Subcutaneous adipose tissue (tissue), 4 donors: ENCODE measurements around the gene ADAP1. TPM values are rescaled to one million over a fixed set of nuclear protein-coding genes. Genes with fewer than 3 reads are reported as not detected.

Experiments used
- total RNA-seq, 4 donors: library from RNA; depleted of rRNA; stranded (reverse); fragments of >200 nt; gene quantifications; one replicate each; pipeline ENCODE4 v1.1.0, GENCODE V29; 2016
- TF ChIP-seq, protein P1 (sequence below): fragments of 450-650 bp; IDR thresholded peaks from one replicate; pipeline ENCODE4 v1.5.1; 2016; ENCODE audit warnings: low read depth, mild to moderate bottlenecking, control low read depth, antibody characterized with exemption, moderate library complexity

Gene ADAP1
- total RNA-seq, 4 donors from 2014 or later = 8.9 to 12.4 (median 10.2) TPM

DNA sequence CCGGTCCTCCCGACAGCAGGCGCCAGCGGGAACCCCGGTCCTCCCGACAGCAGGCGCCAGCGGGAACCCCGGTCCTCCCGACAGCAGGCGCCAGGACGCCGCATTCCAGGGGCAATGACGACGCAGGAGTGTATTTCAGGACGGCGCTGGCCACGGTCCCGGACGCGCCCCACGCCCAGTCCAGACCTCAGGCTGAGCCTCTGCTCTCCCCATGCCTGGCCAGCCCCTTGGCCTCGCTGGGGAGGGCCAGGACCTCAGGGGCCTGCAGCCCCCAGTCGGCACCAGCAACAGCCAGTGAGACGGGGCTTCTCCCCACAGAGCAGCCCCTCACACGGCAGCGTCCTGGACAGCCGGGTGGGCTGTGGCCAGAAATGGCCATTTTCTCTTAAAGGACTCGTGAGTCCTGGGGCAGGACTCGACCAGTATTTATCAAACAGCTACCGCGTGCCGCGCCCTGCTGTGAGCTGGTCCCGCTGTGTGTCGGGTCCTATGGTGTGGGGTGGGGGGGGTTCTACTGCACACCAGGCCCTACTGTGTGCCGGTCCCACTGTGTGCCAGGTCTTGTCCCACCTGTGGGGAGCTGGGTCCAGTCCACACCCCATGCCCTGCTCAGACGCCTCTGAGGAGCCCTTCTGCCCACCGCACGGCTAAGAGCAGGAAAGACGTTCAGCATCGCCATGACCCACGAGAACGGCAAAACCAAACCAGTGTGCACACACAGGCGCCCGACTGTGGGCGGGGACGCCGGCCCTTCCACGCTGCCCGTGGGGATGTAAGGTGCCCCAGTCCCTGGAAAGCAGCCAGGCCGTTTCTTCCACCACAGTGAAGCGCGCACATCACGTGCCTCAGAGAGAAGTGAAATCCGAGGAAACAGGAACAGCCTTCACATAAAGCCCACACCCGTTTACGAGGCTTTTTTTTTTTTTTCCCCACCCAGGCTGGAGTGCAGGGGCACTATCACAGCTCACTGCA, 44.8 kb downstream of the ADAP1 start:
- TF ChIP-seq, protein P1, sequence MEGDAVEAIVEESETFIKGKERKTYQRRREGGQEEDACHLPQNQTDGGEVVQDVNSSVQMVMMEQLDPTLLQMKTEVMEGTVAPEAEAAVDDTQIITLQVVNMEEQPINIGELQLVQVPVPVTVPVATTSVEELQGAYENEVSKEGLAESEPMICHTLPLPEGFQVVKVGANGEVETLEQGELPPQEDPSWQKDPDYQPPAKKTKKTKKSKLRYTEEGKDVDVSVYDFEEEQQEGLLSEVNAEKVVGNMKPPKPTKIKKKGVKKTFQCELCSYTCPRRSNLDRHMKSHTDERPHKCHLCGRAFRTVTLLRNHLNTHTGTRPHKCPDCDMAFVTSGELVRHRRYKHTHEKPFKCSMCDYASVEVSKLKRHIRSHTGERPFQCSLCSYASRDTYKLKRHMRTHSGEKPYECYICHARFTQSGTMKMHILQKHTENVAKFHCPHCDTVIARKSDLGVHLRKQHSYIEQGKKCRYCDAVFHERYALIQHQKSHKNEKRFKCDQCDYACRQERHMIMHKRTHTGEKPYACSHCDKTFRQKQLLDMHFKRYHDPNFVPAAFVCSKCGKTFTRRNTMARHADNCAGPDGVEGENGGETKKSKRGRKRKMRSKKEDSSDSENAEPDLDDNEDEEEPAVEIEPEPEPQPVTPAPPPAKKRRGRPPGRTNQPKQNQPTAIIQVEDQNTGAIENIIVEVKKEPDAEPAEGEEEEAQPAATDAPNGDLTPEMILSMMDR = no peak

DNA sequence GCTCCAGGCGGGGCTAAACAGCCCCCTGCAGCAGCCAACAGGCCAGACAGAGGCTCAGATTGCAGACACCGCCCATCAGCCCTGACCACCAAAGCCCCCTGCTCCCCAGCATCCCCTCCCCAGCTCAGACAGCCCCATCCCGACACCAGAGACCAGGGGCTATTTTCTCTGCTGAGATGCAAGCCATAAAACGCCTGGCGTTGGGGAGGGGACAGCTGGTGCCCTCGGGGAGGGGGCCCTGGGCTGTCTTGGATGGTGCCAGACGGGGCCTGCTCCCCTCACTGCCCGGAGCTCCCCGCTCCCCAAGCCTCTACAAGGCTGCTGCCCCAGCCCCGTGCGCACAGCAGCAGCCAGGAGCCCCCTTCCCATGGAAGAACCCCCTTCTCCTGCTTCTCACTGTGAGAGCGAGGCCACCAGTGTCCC, 46.3 kb downstream of the ADAP1 start:
- TF ChIP-seq, protein P1 = no peak

DNA sequence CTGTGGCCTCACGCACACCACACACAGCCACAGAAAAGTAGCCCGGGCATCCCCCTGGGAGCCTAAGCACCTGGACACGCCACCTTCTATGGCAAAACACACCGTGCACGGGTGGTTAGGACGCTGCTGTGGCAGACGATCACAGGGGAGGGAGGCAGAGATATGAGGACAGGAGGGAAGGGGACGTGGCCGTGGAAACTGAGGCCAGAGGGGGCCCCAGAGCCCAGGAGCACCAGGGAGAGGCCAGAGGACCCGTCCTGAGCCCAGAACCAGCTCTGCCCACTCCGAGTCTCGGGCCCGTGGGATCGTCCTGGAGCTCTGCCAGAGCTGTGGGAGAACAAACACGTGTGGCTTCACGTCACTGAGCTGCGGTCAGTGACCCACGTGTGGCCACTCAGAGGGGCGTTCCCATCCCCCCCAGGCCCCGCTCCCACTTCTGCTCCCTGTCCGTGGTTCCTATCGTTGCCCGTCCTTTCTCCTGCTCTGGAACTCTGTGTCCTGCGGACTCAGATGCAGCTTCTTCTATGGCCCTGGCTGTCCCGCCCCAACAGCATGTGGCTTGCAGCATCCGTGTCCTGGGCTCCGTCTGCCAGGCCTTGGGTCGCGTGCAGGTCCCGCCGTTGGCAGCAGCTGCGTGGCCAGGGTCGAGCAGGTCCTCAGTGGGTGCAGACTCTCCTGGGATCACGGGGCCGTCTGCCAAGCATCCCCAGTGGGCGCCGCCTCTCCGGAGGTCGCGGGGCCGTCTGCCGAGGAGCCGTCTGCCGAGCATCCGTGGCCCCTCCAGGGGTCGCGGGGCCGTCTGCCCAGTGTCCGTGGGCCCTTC, 47.1 kb downstream of the ADAP1 start:
- TF ChIP-seq, protein P1 = no peak

DNA sequence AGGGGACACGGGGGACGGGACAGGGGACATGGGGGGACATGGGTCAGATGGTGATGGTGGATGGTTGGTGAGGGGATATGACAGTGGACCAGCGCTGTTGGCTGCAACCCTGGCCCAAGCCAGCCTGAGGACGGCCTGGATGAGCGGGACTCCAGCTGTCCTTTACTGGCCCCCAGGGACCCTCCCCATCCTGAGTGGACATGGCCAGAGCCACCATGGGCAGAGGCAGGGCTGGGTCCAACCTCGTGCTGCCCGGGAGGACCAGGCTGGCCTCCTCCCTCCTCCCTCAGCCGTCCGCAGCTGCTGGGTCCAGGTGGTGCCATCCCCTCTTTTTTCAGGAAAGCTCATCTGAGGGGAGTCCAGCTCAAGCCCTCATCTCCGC, 47.7 kb downstream of the ADAP1 start:
- TF ChIP-seq, protein P1 = no peak

DNA sequence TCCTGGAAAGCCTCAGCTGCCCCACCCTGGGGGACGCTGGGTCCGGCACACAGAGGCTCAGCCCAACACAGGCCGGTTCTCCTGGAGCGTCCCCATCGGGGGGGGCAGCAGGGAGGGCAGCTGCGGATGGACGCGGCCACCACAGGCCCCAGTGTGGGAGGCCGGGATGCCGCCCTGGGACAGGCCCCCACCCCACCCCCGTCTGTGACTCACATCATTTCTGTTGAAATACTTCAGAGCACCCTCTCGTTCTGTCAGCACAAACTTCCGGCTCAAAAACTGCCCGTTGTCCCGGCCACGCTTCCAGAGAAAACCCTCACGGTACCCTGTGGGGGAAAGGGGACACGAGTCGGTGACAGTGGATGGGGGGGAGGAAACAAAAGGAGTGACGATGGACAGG, 49.6 kb downstream of the ADAP1 start:
- TF ChIP-seq, protein P1 = no peak

DNA sequence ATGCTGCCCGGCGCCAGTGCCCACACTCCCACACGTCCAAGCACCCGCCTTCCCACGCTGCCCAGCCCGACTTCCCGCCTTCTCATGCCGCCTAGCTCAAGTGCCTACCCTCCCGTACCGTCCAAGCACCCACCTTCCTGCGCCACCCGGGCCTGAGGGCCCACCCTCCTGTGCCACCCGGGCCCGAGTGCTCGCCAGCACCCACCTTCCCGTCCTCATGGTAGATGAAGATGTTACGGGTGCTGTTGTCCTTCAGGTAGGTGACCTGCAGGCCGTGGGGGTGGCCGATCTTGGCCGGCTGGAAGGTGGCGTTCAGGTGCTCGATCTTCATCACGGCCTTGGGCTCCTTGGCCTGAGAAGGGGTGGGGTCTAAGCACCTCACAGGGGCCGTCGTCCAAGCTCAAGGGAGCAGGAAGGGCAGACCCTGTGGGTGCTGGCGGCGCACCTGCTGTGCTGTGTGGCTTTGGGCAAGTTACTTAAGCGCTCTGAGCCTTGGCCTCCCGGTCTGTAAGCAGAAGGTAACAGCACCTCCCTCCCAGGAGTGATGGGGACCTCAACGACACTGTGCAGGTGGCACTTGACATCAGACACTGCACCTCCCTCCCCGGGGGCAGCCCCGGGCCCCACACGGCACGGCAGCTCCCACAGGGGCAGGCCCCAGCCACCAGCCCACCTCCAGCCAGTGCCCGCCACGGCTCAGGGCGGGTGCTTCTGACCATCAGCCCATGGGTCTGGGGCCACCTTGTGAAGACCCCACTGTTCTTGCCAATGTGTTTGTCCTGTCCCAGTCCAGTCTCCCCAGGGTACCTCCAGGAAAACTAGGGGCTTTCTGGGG, 50.3 kb downstream of the ADAP1 start:
- TF ChIP-seq, protein P1 = no peak
